Tongue (tissue), 2 donors: ENCODE results near the gene FOXK1. TPM values are rescaled to one million over a fixed set of nuclear protein-coding genes. Genes with fewer than 3 reads are reported as not detected.
"Not testable (repeated sequence)": the region's sequence is repeated elsewhere in the genome, so short reads cannot be mapped to it uniquely, and the experiment has no call there.

Source experiments
- DNase-seq: peaks from one replicate; pipeline ENCODE4 v3.0.0-alpha.2; 2015
- total RNA-seq: library from RNA; depleted of rRNA; stranded (reverse); fragments of >200 nt; gene quantifications from one replicate; pipeline ENCODE4 v1.2.3, GENCODE V29; 2014

The FOXK1 gene
- total RNA-seq, 1 donor from 2014 or later: 26.9 TPM

GRCh38 chr7:4667776-4668509 lies 14.2 kb upstream of the FOXK1 start:
- DNase-seq: peak; percentile 21

GRCh38 chr7:4668510-4668847 lies 13.6 kb upstream of the FOXK1 start:
- no peak for DNase-seq

GRCh38 chr7:4670791-4671190 lies 11.3 kb upstream of the FOXK1 start:
- DNase-seq: no peak

- no peak for DNase-seq
These were observed 6.2 kb upstream of the FOXK1 start for GRCh38 chr7:4675771-4676367.

- DNase-seq: not testable (repeated sequence)
These were observed 4.6 kb upstream of the FOXK1 start for GRCh38 chr7:4677518-4677917.

- no peak for DNase-seq
These were observed 760 bp upstream of the FOXK1 start for GRCh38 chr7:4681218-4681851.

DNA sequence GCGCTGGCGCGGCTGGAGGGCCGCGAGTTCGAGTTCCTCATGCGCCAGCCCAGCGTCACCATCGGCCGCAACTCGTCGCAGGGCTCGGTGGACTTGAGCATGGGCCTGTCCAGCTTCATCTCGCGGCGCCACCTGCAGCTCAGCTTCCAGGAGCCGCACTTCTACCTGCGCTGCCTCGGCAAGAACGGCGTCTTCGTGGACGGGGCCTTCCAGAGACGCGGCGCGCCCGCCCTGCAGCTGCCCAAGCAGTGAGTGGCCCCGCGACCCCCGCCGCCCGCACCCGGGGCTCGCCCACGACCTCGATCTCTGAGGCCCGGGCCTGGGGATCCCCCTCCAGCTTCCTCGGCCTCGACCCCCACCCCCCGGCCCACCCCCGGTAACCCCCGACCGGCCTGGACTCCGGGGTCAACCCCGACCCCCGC lies 537 bp downstream of the FOXK1 start:
- peak; percentile 51 for DNase-seq

GRCh38 chr7:4683043-4683883 lies 1.2 kb downstream of the FOXK1 start:
- DNase-seq: no peak

DNA sequence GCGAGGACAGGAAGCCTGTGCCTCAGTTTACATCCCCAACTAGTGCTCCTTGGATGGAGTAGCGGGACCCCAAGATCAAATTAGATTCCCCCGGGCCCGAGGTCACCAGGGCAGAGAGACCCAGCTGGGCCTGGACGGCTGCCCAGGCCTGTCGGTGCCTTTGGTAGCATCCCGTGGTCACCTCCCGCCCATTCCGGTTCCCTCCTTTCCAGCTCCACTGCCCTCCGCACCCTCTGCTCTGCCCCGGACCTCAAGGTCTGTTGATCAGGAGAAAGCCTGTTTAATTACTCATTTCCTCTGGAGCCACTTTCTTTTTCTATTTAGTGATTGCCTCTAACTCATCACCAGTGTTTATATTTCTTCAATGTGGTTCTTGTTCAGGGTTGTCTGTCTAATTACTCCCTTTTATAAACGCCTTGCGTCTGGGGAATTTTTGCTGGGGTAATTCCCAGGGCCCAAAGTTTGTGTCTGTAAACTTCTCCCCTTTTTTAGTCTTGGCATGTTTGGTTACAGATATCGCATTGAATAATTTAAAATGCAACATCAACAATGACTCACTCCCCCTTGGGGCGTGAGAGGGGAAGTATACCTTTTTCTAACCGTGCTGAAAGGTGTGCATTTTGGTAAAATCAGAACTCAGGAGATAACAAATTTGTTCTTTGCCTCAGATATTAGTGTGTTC lies 1.9 kb downstream of the FOXK1 start:
- peak; percentile 41 for DNase-seq

DNA sequence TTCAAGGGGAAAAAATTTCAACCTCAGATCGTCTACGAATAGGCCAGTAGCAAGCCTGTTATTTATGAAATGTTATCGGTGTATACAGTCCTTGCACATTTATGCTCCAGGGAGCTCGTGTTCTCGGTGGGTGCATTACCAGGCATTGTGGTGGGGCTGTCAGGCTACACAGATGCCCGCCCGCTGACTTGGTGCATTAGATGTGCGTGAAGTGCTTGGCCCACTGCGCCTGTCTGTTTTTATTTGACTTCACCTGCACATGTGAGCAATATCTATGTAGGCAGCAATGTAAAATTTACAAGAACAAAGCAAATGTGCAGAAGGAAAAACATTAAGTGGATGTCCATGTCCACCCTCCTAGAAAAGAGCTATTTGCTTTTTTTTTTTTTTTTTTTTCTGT lies 2.8 kb downstream of the FOXK1 start:
- DNase-seq: no peak

DNA sequence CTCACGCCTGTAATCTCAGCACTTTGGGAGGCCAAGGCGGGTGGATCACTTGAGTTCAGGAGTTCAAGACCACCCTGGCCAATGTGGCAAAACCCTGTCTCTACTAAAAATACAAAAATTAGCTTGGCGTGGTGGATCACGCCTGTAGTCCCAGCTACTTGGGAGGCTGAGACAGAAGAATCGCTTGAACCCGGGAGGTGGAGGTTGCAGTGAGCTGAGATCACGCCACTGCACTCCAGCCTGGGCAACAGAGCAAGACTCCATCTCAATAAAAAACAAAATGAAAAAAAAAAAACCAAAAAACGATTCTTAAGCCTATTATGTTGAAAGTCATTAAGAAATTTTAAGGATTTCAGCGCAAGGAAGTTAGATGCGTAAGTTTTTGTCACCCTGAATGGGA lies 3.6 kb downstream of the FOXK1 start:
- not testable (repeated sequence) for DNase-seq

- DNase-seq: no peak
These were observed 5.9 kb downstream of the FOXK1 start for GRCh38 chr7:4687956-4688355.

DNA sequence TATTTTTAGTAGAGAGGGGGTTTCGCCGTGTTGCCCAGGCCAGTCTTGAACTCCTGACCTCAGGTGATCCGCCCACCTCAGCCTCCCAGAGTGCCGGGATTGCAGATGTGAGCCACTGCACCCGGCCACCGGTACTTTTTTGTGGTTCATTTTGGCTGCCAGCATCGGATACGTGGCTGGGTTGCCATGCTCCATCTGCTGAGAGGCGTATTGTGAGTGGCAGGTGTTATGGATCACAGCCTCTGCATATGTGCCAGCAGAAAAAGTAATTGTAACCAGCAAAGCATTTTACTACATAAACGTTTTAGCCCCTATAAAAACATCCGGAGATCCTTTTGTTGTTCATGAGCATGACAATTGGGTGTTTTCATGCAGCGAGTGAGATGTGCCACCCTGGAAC lies 7.1 kb downstream of the FOXK1 start:
- DNase-seq: no peak

GRCh38 chr7:4689668-4690067 lies 7.6 kb downstream of the FOXK1 start:
- no peak for DNase-seq

DNA sequence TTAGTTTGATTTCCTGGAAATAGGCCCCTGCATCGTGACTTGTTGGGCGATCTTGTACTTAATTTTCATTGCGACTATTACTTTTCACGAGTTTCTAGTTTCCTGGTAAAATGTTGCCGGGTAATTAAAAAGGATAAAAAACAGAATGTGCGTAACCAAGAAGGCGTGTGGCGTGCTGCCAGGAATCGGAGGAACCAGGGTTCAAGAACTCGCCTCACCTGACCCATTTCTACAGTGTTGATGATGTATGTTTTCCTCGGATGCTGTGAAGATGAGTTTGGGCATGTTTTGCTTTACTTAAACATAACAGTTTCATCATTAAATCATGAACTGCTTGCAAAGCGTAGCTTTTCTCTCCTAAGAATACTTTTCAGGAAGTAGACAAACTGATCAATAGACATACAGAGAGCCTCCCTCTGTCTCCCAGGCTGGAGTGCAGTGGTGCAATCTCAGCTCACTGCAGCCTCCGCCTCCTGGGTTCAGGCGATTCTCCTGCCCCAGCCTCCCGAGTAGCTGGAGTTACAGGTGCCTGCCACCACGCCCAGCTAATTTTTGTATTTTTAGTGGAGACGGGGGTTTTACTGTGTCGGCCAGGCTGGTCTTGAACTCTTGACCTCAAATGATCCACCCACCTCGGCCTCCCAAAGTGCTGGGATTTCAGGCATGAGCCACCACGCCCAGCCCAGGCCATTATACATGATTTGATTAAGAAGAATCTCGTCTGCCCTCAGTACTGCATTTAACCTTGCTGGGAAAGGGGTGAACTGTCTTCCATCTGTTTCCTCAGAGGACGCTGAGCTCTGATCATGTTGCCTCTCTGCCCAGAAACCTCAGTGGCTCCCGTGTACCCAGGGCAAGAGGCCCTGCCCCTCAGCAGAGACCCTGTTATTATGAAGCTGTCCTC lies 9.1 kb downstream of the FOXK1 start:
- no peak for DNase-seq

DNA sequence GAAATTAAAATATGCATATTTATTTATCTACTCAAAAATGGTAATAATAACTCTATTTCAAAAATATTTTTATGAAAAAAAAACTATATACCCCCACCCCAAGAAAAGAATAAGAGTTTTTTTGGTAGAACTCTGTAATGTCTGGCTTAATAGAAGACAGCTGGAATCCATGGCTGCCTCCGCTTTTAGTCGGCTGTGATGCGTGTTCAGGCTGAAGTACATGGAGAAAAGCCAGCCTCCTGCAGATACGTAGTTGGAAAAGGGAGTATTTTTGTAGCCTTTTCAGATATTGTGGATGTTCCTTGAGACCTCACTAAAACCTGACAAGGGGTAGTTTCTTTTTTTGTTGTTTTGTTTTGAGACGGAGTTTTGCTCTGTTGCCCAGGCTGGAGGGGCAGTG lies 10.0 kb downstream of the FOXK1 start:
- DNase-seq: peak; percentile 77

GRCh38 chr7:4692622-4693021 lies 10.5 kb downstream of the FOXK1 start:
- not testable (repeated sequence) for DNase-seq

- DNase-seq: no peak
These were observed 11.1 kb downstream of the FOXK1 start for GRCh38 chr7:4693152-4693551.

GRCh38 chr7:4693749-4694148 lies 11.7 kb downstream of the FOXK1 start:
- DNase-seq: no peak

GRCh38 chr7:4694305-4694704 lies 12.2 kb downstream of the FOXK1 start:
- DNase-seq: no peak

DNA sequence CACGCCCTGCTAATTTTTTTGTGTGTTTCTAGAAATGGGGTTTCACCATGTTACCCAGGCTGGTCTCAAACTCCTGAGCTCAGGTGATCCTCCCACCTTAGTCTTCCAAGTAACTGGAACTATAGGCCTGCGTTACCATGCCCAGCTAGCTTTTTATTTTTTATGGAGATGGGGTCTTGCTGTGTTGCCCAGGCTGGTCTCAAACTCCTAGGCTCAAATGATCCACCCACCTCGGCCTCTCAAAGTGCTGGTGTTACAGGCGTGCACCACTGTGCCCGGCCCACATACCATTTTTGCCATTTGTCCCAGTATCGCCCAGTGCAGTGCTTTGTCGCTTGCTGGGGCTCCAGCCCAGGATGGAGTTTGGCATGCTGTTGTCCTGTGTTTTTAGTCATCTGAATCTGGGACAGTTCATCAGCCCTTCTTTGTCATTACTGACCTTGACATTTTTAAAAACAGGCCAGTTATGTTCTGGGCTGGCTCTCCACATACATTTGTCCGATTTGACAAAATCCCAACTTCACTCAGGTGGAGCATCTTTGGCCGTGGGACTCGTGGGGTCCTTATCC lies 16.7 kb downstream of the FOXK1 start:
- DNase-seq: no peak
